ENCODE results near the gene ACAA1.

- TF ChIP-seq CTCF (conservative IDR thresholded peaks at IDR 0.05; ENCODE audit: low read depth, low read length) (no peak), EZH2 (IDR thresholded peaks at IDR 0.05; ENCODE audit: borderline replicate concordance, low read depth, low read length, poor library complexity, severe bottlenecking) (no peak)
Measured at GRCh38 chr3:38136393-38136776, 542 bp downstream of the ACAA1 start.

Data from A673 (cell line).